Measurements from ENCODE around the gene ARHGDIG. TPM values are rescaled to one million over a fixed set of nuclear protein-coding genes. Genes with fewer than 3 reads are reported as not detected.

ARHGDIG gene
- total and polyA plus RNA-seq, 2 of the 4 experiments (the other 2 are of a cell fraction) = 0.24 to 0.36 TPM

DNA sequence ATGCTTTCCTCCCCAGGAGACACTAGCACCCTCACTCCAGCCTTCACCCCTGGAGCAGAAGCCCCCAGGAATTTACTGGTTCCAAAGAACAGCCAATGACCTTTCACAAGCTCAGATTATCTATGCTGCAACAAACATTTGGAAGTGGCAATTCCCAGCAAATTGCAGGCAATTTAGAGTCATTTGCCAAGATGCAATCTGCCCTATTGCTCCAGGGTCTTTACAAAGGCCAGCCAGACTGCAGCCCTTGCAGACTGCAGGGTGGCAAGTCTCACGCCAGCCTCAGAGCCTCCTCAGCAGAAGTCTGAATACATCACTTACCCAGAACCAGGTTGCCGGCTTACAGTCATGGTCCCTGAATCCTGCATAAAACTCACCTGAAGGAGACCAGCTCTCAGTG, 50.4 kb downstream of the ARHGDIG start:
- Histone ChIP-seq H3K9me3 (ENCODE audit: control insufficient read depth, insufficient read depth, low read length) (no peaks in the 10 kb centered on the region), H4K5ac (ENCODE audit: low read depth, low read length) (no peak overlapping the region), H2AFZ (replicated peaks; ENCODE audit: low read length, poor library complexity) (no peak overlapping the region), H3K4me1 (ENCODE audit: control insufficient read depth, insufficient read depth, low read length) (peaks cover 22% of the 10 kb centered on the region), H2BK20ac (ENCODE audit: low read depth, low read length) (no peak overlapping the region), H4K8ac (ENCODE audit: low read depth in 2 of 2, low read length in 2 of 2) (no peak overlapping the region), H3K4ac (ENCODE audit: low read depth, low read length) (no peak overlapping the region), H3K56ac (ENCODE audit: extremely low read depth, insufficient read depth, low read length) (no peak overlapping the region), H2BK120ac (ENCODE audit: low read depth, low read length) (no peak overlapping the region), H3K79me1 (ENCODE audit: low read depth in 1 of 2, low read length in 2 of 2) (peaks cover 30 to 74% of the 10 kb centered on the region in 2 experiments), H2BK15ac (ENCODE audit: low read depth, low read length) (no peak overlapping the region), H3K23ac (ENCODE audit: low read depth, low read length) (no peak overlapping the region), H4K91ac (ENCODE audit: insufficient read depth, low read depth, low read length) (no peak overlapping the region), H2AK9ac (replicated peaks; ENCODE audit: low read depth, low read length, poor library complexity) (no peak overlapping the region), H3K14ac (replicated peaks; ENCODE audit: low read depth, low read length) (no peak overlapping the region), H2BK5ac (ENCODE audit: low read depth, low read length, poor library complexity, severe bottlenecking) (no peak overlapping the region), H4K20me1 (ENCODE audit: insufficient read depth, low read length) (peaks cover 70% of the 10 kb centered on the region), H3K4me2 (ENCODE audit: low read depth, low read length) (no peak overlapping the region; the same call in 1 of the 2 replicates), H3K36me3 (ENCODE audit: control insufficient read depth, insufficient read depth, low read length) (no peaks in the 10 kb centered on the region), H3K4me3 (ENCODE audit: insufficient read depth, low read depth, low read length) (no peak overlapping the region), H2AK5ac (ENCODE audit: low read depth, low read length) (no peak overlapping the region), H3K9ac (ENCODE audit: low read depth, low read length) (no peak overlapping the region), H3K27me3 (ENCODE audit: control insufficient read depth, insufficient read depth, low read length) (no peaks in the 10 kb centered on the region), H3K9me1 (ENCODE audit: insufficient read depth, low read length) (peaks cover 31% of the 10 kb centered on the region), H3K27ac (ENCODE audit: insufficient read depth, low read length) (no peak overlapping the region), H3K18ac (ENCODE audit: low read depth, low read length) (no peak overlapping the region)
- intact Hi-C loops (cut with micrococcal nuclease) (loop anchor here (5.0 kb wide), 1 partner anchor 88 kb away; no protein-coding TSS in a partner anchor), in situ Hi-C loops (cut with MboI; ENCODE audit: low sequenced_read_pairs) (no loop called here), dilution Hi-C loops (cut with HindIII; ENCODE audit: low sequenced_read_pairs, unreplicated experiment) (no loop called here)
- no TSS peak for BruUV-seq (replicated peaks)
- no peak for DNase-seq
- ChIA-PET CTCF (no interaction called here), POLR2A (ENCODE audit: unreplicated experiment) (interaction anchor here (0.5 kb wide), 1 partner anchor 22 kb away, joined by 4 read pairs; the partner anchor contains the start of gene AXIN1)
- ATAC-seq (ENCODE audit: low read depth) = no peak
- TF ChIP-seq CHD1 (IDR thresholded peaks at IDR 0.05; ENCODE audit: low read depth, low read length) = no peak
- no peak for TF ChIP-seq SMC3 (IDR thresholded peaks at IDR 0.05; ENCODE audit: low read depth, low read length)
- no peak for TF ChIP-seq CEBPB (IDR thresholded peaks at IDR 0.05; ENCODE audit: low read depth, low read length)
- no peak for TF ChIP-seq POLR2A (IDR thresholded peaks at IDR 0.05; ENCODE audit: low read depth, low read length)
- no peak for TF ChIP-seq MAFK (IDR thresholded peaks at IDR 0.05; ENCODE audit: low read depth, low read length)
- no peak for TF ChIP-seq RCOR1 (IDR thresholded peaks at IDR 0.05; ENCODE audit: insufficient replicate concordance, low read length)
- TF ChIP-seq MAZ (IDR thresholded peaks at IDR 0.05; ENCODE audit: borderline replicate concordance, low read depth, low read length) = no peak
- no peak for TF ChIP-seq FOS (IDR thresholded peaks at IDR 0.05; ENCODE audit: low read depth, low read length)
- TF ChIP-seq MXI1 (IDR thresholded peaks at IDR 0.05; ENCODE audit: borderline replicate concordance, low read depth, low read length) = no peak
- TF ChIP-seq RFX5 (IDR thresholded peaks at IDR 0.05; ENCODE audit: low read depth, low read length) = no peak
- no peak for TF ChIP-seq USF2 (IDR thresholded peaks at IDR 0.05; ENCODE audit: low read depth, low read length)
- TF ChIP-seq BHLHE40 (IDR thresholded peaks at IDR 0.05; ENCODE audit: low read depth, low read length) = no peak
- TF ChIP-seq, protein P1, sequence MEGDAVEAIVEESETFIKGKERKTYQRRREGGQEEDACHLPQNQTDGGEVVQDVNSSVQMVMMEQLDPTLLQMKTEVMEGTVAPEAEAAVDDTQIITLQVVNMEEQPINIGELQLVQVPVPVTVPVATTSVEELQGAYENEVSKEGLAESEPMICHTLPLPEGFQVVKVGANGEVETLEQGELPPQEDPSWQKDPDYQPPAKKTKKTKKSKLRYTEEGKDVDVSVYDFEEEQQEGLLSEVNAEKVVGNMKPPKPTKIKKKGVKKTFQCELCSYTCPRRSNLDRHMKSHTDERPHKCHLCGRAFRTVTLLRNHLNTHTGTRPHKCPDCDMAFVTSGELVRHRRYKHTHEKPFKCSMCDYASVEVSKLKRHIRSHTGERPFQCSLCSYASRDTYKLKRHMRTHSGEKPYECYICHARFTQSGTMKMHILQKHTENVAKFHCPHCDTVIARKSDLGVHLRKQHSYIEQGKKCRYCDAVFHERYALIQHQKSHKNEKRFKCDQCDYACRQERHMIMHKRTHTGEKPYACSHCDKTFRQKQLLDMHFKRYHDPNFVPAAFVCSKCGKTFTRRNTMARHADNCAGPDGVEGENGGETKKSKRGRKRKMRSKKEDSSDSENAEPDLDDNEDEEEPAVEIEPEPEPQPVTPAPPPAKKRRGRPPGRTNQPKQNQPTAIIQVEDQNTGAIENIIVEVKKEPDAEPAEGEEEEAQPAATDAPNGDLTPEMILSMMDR (conservative IDR thresholded peaks at IDR 0.05; ENCODE audit: low read depth, low read length) = no peak
- TF ChIP-seq, protein P2, sequence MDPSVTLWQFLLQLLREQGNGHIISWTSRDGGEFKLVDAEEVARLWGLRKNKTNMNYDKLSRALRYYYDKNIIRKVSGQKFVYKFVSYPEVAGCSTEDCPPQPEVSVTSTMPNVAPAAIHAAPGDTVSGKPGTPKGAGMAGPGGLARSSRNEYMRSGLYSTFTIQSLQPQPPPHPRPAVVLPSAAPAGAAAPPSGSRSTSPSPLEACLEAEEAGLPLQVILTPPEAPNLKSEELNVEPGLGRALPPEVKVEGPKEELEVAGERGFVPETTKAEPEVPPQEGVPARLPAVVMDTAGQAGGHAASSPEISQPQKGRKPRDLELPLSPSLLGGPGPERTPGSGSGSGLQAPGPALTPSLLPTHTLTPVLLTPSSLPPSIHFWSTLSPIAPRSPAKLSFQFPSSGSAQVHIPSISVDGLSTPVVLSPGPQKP (IDR thresholded peaks at IDR 0.05; ENCODE audit: borderline replicate concordance, low read depth, low read length) = no peak
- no peak for TF ChIP-seq NFE2L2 (IDR thresholded peaks at IDR 0.05; ENCODE audit: low read depth, low read length)
- WGBS, 2 experiments (ENCODE audit: extremely low coverage in 2 of 2, insufficient read length in 1 of 2) = no CpG with 5 or more reads among the region's 2 CpGs
